ENCODE measurements around the gene WNT3.

The WNT3 gene

GRCh38 chr17:46834846-46835245 is 16.4 kb upstream of the WNT3 start:
- DNase-seq (ENCODE audit: low spot score): no peak

GRCh38 chr17:46833840-46834208 is 15.3 kb upstream of the WNT3 start:
- no peak for DNase-seq (ENCODE audit: low spot score)

- DNase-seq (ENCODE audit: low spot score): peak; percentile 73
These were observed 14.7 kb upstream of the WNT3 start for GRCh38 chr17:46832945-46833839.

- DNase-seq (ENCODE audit: low spot score): no peak
These were observed 13.9 kb upstream of the WNT3 start for GRCh38 chr17:46832331-46832821.

GRCh38 chr17:46831573-46832330 is 13.3 kb upstream of the WNT3 start:
- no peak for DNase-seq (ENCODE audit: low spot score)

GRCh38 chr17:46827274-46827673 is 8.8 kb upstream of the WNT3 start:
- DNase-seq (ENCODE audit: low spot score): no peak

GRCh38 chr17:46826116-46826515 is 7.6 kb upstream of the WNT3 start:
- no peak for DNase-seq (ENCODE audit: low spot score)

GRCh38 chr17:46823657-46824056 is 5.2 kb upstream of the WNT3 start:
- DNase-seq (ENCODE audit: low spot score): no peak

GRCh38 chr17:46822388-46822921 is 4.0 kb upstream of the WNT3 start:
- DNase-seq (ENCODE audit: low spot score): peak; percentile 18

- DNase-seq (ENCODE audit: low spot score): no peak
These were observed 3.2 kb upstream of the WNT3 start for GRCh38 chr17:46821482-46822387.

- DNase-seq (ENCODE audit: low spot score): no peak
These were observed 2.3 kb upstream of the WNT3 start for GRCh38 chr17:46820592-46821450.

GRCh38 chr17:46819906-46820351 is 1.4 kb upstream of the WNT3 start:
- DNase-seq (ENCODE audit: low spot score): no peak

- DNase-seq (ENCODE audit: low spot score): no peak
These were observed 702 bp upstream of the WNT3 start for GRCh38 chr17:46818929-46819859.

GRCh38 chr17:46817901-46818209 is 637 bp downstream of the WNT3 start:
- DNase-seq (ENCODE audit: low spot score): no peak

- no peak for DNase-seq (ENCODE audit: low spot score)
These were observed 1.2 kb downstream of the WNT3 start for GRCh38 chr17:46817151-46817900.

GRCh38 chr17:46815474-46816353 is 2.8 kb downstream of the WNT3 start:
- no peak for DNase-seq (ENCODE audit: low spot score)

- no peak for DNase-seq (ENCODE audit: low spot score)
These were observed 4.0 kb downstream of the WNT3 start for GRCh38 chr17:46814446-46814845.

- no peak for DNase-seq (ENCODE audit: low spot score)
These were observed 4.6 kb downstream of the WNT3 start for GRCh38 chr17:46813920-46814319.
